Ecto neural progenitor cell (in vitro differentiated cells): Measurements from ENCODE around the gene MTLN.
"Not testable (repeated sequence)": the region's sequence is repeated elsewhere in the genome, so short reads cannot be mapped to it uniquely, and the experiment has no call there.

Source experiments
- DNase-seq: peaks from one replicate; pipeline ENCODE4 v3.0.0-alpha.2; 2018; ENCODE audit warnings: low spot score

Gene MTLN

DNA sequence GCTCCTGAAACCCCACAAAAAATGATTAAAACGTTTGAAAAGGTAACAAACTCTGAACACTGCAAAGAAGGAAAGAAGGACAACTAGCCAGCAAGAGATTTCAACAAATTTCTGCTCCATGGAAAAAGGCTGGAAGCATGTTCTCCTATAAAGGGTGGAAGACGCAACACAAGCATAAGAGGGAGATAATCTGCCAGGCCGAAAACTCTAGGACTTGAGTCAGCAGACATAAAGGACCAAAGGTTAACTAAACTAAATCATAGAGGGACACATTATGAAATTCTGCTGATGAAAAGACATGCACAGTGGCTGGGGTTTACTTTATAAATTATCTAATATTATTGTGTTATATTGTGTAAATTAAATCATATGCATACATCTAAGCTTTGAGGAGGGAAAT is 14.3 kb downstream of the MTLN start:
- DNase-seq: no peak

DNA sequence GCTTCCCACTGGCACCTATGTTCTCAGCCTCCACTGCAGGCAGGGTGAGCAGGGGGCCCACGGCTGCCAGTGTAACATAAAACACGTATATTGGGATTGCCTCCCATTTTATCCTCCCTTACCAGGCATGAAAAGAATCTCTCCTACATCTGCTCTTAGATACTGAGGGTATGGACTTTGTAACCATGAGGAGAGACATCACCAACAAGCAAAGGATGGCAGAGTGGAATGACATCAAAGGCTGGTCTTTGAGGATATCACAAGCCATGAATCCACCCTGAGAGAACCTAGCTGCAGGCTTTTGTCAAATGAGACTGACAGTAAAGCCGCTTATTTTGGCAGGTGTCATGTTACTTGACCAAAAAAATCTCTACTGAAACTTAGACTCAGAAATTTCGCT is 14.9 kb downstream of the MTLN start:
- no peak for DNase-seq

GRCh38 chr2:110190169-110190568 is 22.2 kb downstream of the MTLN start:
- not testable (repeated sequence) for DNase-seq

DNA sequence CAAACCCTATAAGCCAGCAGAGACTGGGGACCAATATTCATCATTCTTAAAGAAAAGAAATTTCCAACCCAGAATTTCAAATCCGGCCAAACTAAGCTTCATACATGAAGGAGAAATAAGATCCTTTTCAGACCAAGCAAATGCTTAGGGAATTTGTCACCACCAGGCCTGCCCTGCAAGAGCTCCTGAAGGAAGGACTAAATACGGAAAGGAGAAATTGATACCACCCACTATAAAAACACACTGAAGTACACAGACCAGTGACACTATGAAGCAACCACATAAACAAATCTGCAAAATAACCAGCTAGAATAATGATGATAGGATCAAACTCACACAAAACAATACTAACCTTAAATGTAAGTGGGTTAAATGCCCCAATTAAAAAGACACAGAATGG is 29.9 kb downstream of the MTLN start:
- DNase-seq: no peak

GRCh38 chr2:110180036-110180435 is 32.3 kb downstream of the MTLN start:
- no peak for DNase-seq

DNA sequence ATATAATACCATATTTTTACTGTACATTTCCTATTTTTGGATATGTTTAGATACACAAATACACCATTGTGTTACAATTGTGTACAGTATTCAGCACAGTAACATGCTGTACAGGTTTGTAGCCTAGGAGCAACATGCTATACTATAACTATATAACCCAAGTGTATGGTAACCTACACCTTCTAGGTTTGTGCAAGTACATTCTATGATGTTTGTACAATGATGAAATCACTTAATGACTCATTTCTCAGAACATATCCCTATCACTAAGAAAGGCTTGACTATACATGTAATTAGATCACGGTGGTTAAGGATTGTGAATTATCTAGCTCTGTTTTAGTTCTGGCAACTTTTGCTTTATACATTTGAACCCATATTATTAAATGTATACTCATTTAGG is 38.8 kb downstream of the MTLN start:
- no peak for DNase-seq

DNA sequence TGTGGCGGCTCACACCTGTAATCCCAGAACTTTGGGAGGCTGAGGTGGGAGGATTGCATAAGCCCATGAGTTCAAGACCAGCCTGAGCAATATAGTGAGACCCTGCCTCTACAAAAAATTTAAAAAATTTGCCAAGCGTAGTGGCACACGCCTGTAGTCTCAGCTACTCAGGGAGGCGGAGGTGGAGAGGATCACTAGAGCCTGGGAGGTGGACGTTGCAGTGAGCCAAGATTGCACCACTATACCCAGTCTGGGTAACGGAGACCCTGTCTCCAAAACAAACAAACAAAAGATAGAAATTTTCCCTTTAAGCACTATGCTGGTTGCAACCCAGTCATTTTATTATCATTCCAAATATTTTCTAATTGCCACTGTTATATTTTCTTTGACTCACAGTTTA is 39.8 kb downstream of the MTLN start:
- DNase-seq: no peak

GRCh38 chr2:110170102-110170501 is 42.2 kb downstream of the MTLN start:
- DNase-seq: no peak

DNA sequence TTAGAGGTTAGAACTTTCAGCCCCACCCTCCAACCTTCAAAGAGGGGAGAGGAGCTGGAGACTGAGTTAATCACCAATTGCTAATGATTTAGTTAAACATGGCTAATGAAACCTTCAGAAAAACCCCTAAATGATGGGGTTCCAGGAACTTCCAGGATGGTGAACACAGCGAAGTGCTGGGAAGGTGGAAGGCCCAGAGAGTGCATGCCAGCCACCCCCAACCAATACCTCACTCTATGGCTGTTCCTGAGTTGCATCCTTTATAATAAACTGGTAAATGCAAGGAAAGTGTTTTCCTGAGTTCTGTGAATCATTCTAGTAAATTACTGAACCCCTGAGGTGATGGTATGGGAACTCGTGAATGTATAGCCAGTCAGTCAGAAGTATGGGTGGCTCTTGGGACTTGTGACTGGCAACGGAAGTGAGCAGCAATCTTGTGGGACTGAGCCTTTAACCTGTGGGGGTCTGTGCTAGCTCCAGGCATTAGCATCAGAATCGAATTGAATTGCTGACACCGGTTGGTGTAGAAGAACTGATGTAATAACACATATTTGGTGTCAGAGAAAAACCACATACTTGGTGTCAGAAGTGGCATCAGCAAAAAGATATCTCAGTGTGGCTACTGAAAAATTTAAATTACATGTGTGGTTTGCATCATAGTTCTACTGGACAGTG is 44.9 kb downstream of the MTLN start:
- DNase-seq: no peak

GRCh38 chr2:110166266-110166665 is 46.1 kb downstream of the MTLN start:
- no peak for DNase-seq
